Mucosa of stomach (tissue), 1 donor: Measurements from ENCODE around the gene PPP1R37.

Experiments used
- H3K27me3 ChIP-seq: one replicate; pipeline ENCODE4 v1.7.0; 2013; ENCODE audit warnings: mild to moderate bottlenecking, low read length; ENCODE audit not compliant: control insufficient read depth, insufficient read depth
- H3K36me3 ChIP-seq: one replicate; pipeline ENCODE4 v1.7.0; 2013; ENCODE audit warnings: low read length; ENCODE audit not compliant: control insufficient read depth, insufficient read depth
- H3K4me1 ChIP-seq: one replicate; pipeline ENCODE4 v1.7.0; 2013; ENCODE audit warnings: mild to moderate bottlenecking, low read length; ENCODE audit not compliant: control insufficient read depth, insufficient read depth
- H3K4me3 ChIP-seq: one replicate; pipeline ENCODE4 v1.7.0; 2013; ENCODE audit warnings: low read length
- H3K9ac ChIP-seq: one replicate; pipeline ENCODE4 v1.7.0; 2013; ENCODE audit warnings: mild to moderate bottlenecking, low read length, moderate library complexity
- H3K9me3 ChIP-seq: one replicate; pipeline ENCODE4 v1.7.0; 2013; ENCODE audit warnings: mild to moderate bottlenecking, low read length, moderate library complexity; ENCODE audit not compliant: control insufficient read depth
- donor health status: Pancreatic carcinoma.

PPP1R37 gene

GRCh38 chr19:45059258-45059965, 33.6 kb upstream of the PPP1R37 start:
- Histone ChIP-seq H3K4me1 (peaks cover 6% of the 10 kb centered on the region), H3K9ac (no peak overlapping the region), H3K36me3 (peaks cover 53% of the 10 kb centered on the region), H3K27me3 (no peaks in the 10 kb centered on the region), H3K4me3 (no peak overlapping the region), H3K9me3 (no peaks in the 10 kb centered on the region)

GRCh38 chr19:45061965-45062364, 31.0 kb upstream of the PPP1R37 start:
- H3K27me3 ChIP-seq: no peaks in the 10 kb centered on the region
- no peaks in the 10 kb centered on the region for H3K9me3 ChIP-seq
- H3K4me3 ChIP-seq: no peak overlapping the region
- peaks cover 6% of the 10 kb centered on the region for H3K4me1 ChIP-seq
- peaks cover 41% of the 10 kb centered on the region for H3K36me3 ChIP-seq
- H3K9ac ChIP-seq: no peak overlapping the region

GRCh38 chr19:45063851-45064801, 28.9 kb upstream of the PPP1R37 start:
- H3K4me1 ChIP-seq: peaks cover 9% of the 10 kb centered on the region
- no peaks in the 10 kb centered on the region for H3K27me3 ChIP-seq
- H3K36me3 ChIP-seq: peaks cover 27% of the 10 kb centered on the region
- H3K9me3 ChIP-seq: no peaks in the 10 kb centered on the region
- no peak overlapping the region for H3K4me3 ChIP-seq
- H3K9ac ChIP-seq: no peak overlapping the region

- H3K9ac ChIP-seq: no peak overlapping the region
- H3K36me3 ChIP-seq: peaks cover 5% of the 10 kb centered on the region
- H3K27me3 ChIP-seq: no peaks in the 10 kb centered on the region
- no peaks in the 10 kb centered on the region for H3K9me3 ChIP-seq
- H3K4me3 ChIP-seq: no peak overlapping the region
- H3K4me1 ChIP-seq: peaks cover 29% of the 10 kb centered on the region
Measured at GRCh38 chr19:45066921-45067661, 25.9 kb upstream of the PPP1R37 start.

- Histone ChIP-seq H3K9ac (no peak overlapping the region), H3K4me1 (peaks cover 32% of the 10 kb centered on the region), H3K27me3 (no peaks in the 10 kb centered on the region), H3K9me3 (no peaks in the 10 kb centered on the region), H3K36me3 (peaks cover 5% of the 10 kb centered on the region), H3K4me3 (no peak overlapping the region)
Measured at GRCh38 chr19:45068041-45068440, 24.9 kb upstream of the PPP1R37 start.

- Histone ChIP-seq H3K9ac (no peak overlapping the region), H3K4me3 (no peak overlapping the region), H3K36me3 (peaks cover 5% of the 10 kb centered on the region), H3K4me1 (peaks cover 32% of the 10 kb centered on the region), H3K9me3 (no peaks in the 10 kb centered on the region), H3K27me3 (no peaks in the 10 kb centered on the region)
Measured at GRCh38 chr19:45069056-45069455, 23.9 kb upstream of the PPP1R37 start.

GRCh38 chr19:45070214-45070613, 22.8 kb upstream of the PPP1R37 start:
- H3K9ac ChIP-seq: no peak overlapping the region
- H3K27me3 ChIP-seq: no peaks in the 10 kb centered on the region
- no peaks in the 10 kb centered on the region for H3K9me3 ChIP-seq
- H3K4me1 ChIP-seq: peaks cover 32% of the 10 kb centered on the region
- no peak overlapping the region for H3K4me3 ChIP-seq
- H3K36me3 ChIP-seq: no peaks in the 10 kb centered on the region

- no peaks in the 10 kb centered on the region for H3K36me3 ChIP-seq
- no peaks in the 10 kb centered on the region for H3K27me3 ChIP-seq
- no peak overlapping the region for H3K4me3 ChIP-seq
Measured at GRCh38 chr19:45070861-45071544, 22.0 kb upstream of the PPP1R37 start.

GRCh38 chr19:45071545-45071938, 21.4 kb upstream of the PPP1R37 start:
- peak overlapping the region; percentile 28 for H3K9ac ChIP-seq
- H3K9me3 ChIP-seq: no peaks in the 10 kb centered on the region
- H3K4me3 ChIP-seq: no peak overlapping the region
- peaks cover 33% of the 10 kb centered on the region for H3K4me1 ChIP-seq
- H3K36me3 ChIP-seq: no peaks in the 10 kb centered on the region
- H3K27me3 ChIP-seq: no peaks in the 10 kb centered on the region

More at GRCh38 chr19:45070861-45071544, 22.0 kb upstream of the PPP1R37 start:
- H3K4me1 ChIP-seq: peaks cover 32% of the 10 kb centered on the region
- H3K9me3 ChIP-seq: no peaks in the 10 kb centered on the region
- peak overlapping the region; percentile 28 for H3K9ac ChIP-seq

- Histone ChIP-seq H3K4me1 (peaks cover 40% of the 10 kb centered on the region), H3K9me3 (no peaks in the 10 kb centered on the region), H3K4me3 (no peak overlapping the region), H3K36me3 (no peaks in the 10 kb centered on the region), H3K9ac (no peak overlapping the region), H3K27me3 (no peaks in the 10 kb centered on the region)
Measured at GRCh38 chr19:45071969-45072790, 20.8 kb upstream of the PPP1R37 start.
